ENCODE results near the gene MYL3. TPM values are rescaled to one million over a fixed set of nuclear protein-coding genes. Genes with fewer than 3 reads are reported as not detected.

The MYL3 gene
- polyA plus RNA-seq, 1 of the 3 experiments (the other 2 are of a cell fraction) = not detected

GRCh38 chr3:46890132-46890531 is 26.9 kb upstream of the MYL3 start:
- ChIA-PET POLR2A (no interaction called here), CTCF (interaction anchor here (0.9 to 31.0 kb wide), 4 partner anchors 8 to 44 kb away, joined by 3 to 480 read pairs (median 28); partner anchors contain the start of gene PTH1R)
- Histone ChIP-seq H3K4me2 (no peak overlapping the region), H3K79me2 (ENCODE audit: insufficient read depth) (no peaks in the 10 kb centered on the region), H2AFZ (ENCODE audit: low read depth) (no peak overlapping the region), H3K9ac (no peak overlapping the region), H3K4me1 (ENCODE audit: control insufficient read depth in 1 of 2, insufficient read depth in 2 of 2, low read depth in 1 of 2, low read length in 1 of 2) (peaks cover 0 to 14% of the 10 kb centered on the region in 2 experiments; a peak in 1 of 4 replicates), H3K9me2 (no peaks in the 10 kb centered on the region), H3K27me3 (ENCODE audit: insufficient read depth) (no peaks in the 10 kb centered on the region; the same call in 1 of the 2 replicates), H3K27ac (ENCODE audit: low read depth in 2 of 2, low read length in 1 of 2) (no peak overlapping the region), H4K20me1 (ENCODE audit: insufficient read depth) (no peaks in the 10 kb centered on the region), H3K36me3 (replicated peaks in 1 of 2; ENCODE audit: control insufficient read depth in 1 of 2, insufficient read depth in 2 of 2, low read length in 1 of 2) (no peaks in the 10 kb centered on the region), H3K9me3 (no peaks in the 10 kb centered on the region), H3F3A (replicated peaks; ENCODE audit: insufficient read depth) (peaks cover 7% of the 10 kb centered on the region), H3K4me3 (ENCODE audit: low read depth in 2 of 2, low read length in 1 of 2) (no peak overlapping the region)
- no peak for TF ChIP-seq USF1 (IDR thresholded peaks at IDR 0.05; ENCODE audit: borderline replicate concordance, low read depth)
- no peak for TF ChIP-seq NFIC (IDR thresholded peaks at IDR 0.05; ENCODE audit: borderline replicate concordance)
- no peak for TF ChIP-seq RXRA (IDR thresholded peaks at IDR 0.05; ENCODE audit: borderline replicate concordance, low read depth)
- no peak for TF ChIP-seq RFX5 (IDR thresholded peaks at IDR 0.05; ENCODE audit: low read length)
- TF ChIP-seq ELF1 (IDR thresholded peaks at IDR 0.05) = no peak
- TF ChIP-seq TAF1 (IDR thresholded peaks at IDR 0.05; ENCODE audit: borderline replicate concordance, low read depth, low read length) = no peak
- no peak for TF ChIP-seq REST (IDR thresholded peaks at IDR 0.05; ENCODE audit: low read depth, low read length)
- TF ChIP-seq MAX (IDR thresholded peaks at IDR 0.05; ENCODE audit: low read depth) = no peak
- TF ChIP-seq FOSL2 (IDR thresholded peaks at IDR 0.05; ENCODE audit: borderline replicate concordance, low read depth) = no peak
- TF ChIP-seq EZH2phosphoT487 (IDR thresholded peaks at IDR 0.05; ENCODE audit: borderline replicate concordance, low read depth) = no peak
- TF ChIP-seq USF2 (IDR thresholded peaks at IDR 0.05; ENCODE audit: borderline replicate concordance, low read depth, low read length) = no peak
- 100% methylated on average over 1 of the region's 1 CpG for WGBS (ENCODE audit: low lambda C conversion rate)
- DNase-seq = no peak

All from SK-N-SH (cell line).